Breast epithelium (tissue), 4 donors: Measurements from ENCODE around the gene KCNQ5. TPM values are rescaled to one million over a fixed set of nuclear protein-coding genes. Genes with fewer than 3 reads are reported as not detected.

Source experiments
- DNase-seq, 2 donors: peaks; one replicate each; pipeline ENCODE4 v3.0.0-alpha.2; 2019; ENCODE audit warnings: low spot score in 2 of 2
- H3K27ac ChIP-seq, 2 donors: fragments of 200-600 bp; sonication (generic) in 1 of 2; one replicate each; pipeline ENCODE4 v1.5.1; 2016 to 2019; ENCODE audit warnings: mild to moderate bottlenecking in 1 of 2
- H3K27me3 ChIP-seq, 2 donors: fragments of 200-600 bp; sonication (generic) in 1 of 2; one replicate each; pipeline versions ENCODE4 v1.5.1 to v1.6.0; 2017 to 2019; ENCODE audit warnings: control low read depth in 1 of 2, mild to moderate bottlenecking in 1 of 2
- H3K36me3 ChIP-seq: fragments of 200-600 bp; one replicate; pipeline ENCODE4 v1.5.1; 2019
- H3K4me1 ChIP-seq, 2 donors: fragments of 200-600 bp; sonication (generic); one replicate each; pipeline ENCODE4 v1.5.1; 2016 to 2019; ENCODE audit warnings: control low read depth in 1 of 2
- H3K4me3 ChIP-seq, 3 donors: fragments of 200-600 bp; sonication (generic); 1 replicate in 2 of 3; 2 replicates in 1 of 3; pipeline ENCODE4 v1.5.1; 2016 to 2019; ENCODE audit warnings: mild to moderate bottlenecking in 3 of 3, moderate library complexity in 2 of 3
- H3K9me3 ChIP-seq, 2 donors: fragments of 200-600 bp; sonication (generic) in 1 of 2; one replicate each; pipeline ENCODE4 v1.5.1; 2016 to 2019; ENCODE audit warnings: control low read depth in 1 of 2
- POLR2A ChIP-seq: fragments of 450-650 bp; IDR thresholded peaks from one replicate; pipeline ENCODE4 v1.6.1; 2016; ENCODE audit warnings: antibody characterized with exemption, mild to moderate bottlenecking, moderate library complexity
- POLR2AphosphoS5 ChIP-seq, 3 donors: sonication (generic); formaldehyde crosslinking; IDR thresholded peaks; one replicate each; pipeline ENCODE4 v1.6.1; 2017; ENCODE audit warnings: antibody characterized with exemption in 3 of 3
- intact Hi-C: fragments of 100-400 bp; cut with DNase I; formaldehyde crosslinking; loops from one replicate; pipeline ENCODE4 v1.15.1; 2023; ENCODE audit warnings: low total_unique reads
- total RNA-seq, 3 donors: library from RNA; depleted of rRNA; stranded (reverse); fragments of >200 nt; gene quantifications; one replicate each; pipeline ENCODE4 v1.1.0, GENCODE V29; 2016
- TF ChIP-seq, protein P1 (sequence below), 3 donors: fragments of 450-650 bp; IDR thresholded peaks; one replicate each; pipeline ENCODE4 v1.5.1; 2016 to 2017; ENCODE audit warnings: antibody characterized with exemption in 3 of 3, mild to moderate bottlenecking in 3 of 3, moderate library complexity in 3 of 3

The KCNQ5 gene
- total RNA-seq, 3 donors from 2014 or later: 0.16 to 1.0 (median 0.33) TPM

DNA sequence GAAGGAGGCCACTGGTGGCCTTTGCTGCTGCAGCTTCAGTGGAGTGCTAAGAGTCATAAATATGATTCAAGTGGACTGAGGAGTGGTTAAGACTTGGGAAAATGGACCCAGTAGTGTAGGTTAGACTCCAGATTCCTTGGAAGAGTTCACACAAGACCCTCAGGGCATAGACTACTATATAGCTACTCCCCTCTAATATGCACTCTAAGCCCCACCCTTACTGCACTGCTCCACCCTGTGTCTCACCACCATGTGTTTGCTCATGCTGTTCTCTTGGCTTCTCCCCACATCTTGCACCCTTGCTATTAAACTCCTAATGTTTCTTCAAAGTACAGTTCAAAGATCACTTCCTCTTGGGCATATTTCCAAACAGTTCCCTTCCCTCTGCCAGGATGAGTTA lies 5.7 kb downstream of the KCNQ5 start:
- H3K4me3 ChIP-seq: no peak overlapping the region
- TF ChIP-seq, protein P1, sequence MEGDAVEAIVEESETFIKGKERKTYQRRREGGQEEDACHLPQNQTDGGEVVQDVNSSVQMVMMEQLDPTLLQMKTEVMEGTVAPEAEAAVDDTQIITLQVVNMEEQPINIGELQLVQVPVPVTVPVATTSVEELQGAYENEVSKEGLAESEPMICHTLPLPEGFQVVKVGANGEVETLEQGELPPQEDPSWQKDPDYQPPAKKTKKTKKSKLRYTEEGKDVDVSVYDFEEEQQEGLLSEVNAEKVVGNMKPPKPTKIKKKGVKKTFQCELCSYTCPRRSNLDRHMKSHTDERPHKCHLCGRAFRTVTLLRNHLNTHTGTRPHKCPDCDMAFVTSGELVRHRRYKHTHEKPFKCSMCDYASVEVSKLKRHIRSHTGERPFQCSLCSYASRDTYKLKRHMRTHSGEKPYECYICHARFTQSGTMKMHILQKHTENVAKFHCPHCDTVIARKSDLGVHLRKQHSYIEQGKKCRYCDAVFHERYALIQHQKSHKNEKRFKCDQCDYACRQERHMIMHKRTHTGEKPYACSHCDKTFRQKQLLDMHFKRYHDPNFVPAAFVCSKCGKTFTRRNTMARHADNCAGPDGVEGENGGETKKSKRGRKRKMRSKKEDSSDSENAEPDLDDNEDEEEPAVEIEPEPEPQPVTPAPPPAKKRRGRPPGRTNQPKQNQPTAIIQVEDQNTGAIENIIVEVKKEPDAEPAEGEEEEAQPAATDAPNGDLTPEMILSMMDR (IDR thresholded peaks at IDR 0.05): no peak
- DNase-seq: no peak
- peaks cover 0 to 12% of the 10 kb centered on the region in 2 donors for H3K27me3 ChIP-seq
- H3K9me3 ChIP-seq: no peaks in the 10 kb centered on the region
- no peaks in the 10 kb centered on the region for H3K36me3 ChIP-seq
- peaks cover 0 to 4% of the 10 kb centered on the region in 2 donors for H3K4me1 ChIP-seq
- no peak overlapping the region for H3K27ac ChIP-seq
- intact Hi-C loops: no loop called here

DNA sequence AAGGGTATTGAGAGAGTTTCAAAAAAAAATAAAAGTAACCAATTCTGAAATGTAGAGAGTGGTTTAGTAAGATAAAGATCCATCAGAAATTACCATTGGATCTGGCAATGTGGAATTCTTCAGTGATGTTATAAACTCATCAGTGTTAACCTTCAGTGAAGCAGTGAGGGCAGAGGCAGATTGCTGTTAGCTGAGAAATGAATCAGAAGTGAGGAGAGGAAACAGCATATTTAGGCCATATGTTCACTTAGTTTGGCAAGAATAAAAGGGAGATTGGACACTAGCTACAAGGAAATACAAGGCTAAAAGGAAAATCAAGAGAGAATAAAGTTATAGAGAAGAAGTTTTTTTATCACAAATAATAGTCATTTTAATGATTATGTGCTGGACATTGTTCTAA lies 9.6 kb downstream of the KCNQ5 start:
- Histone ChIP-seq H3K27ac (no peak overlapping the region), H3K27me3 (no peaks in the 10 kb centered on the region), H3K9me3 (no peaks in the 10 kb centered on the region), H3K4me3 (no peak overlapping the region), H3K4me1 (no peaks in the 10 kb centered on the region), H3K36me3 (no peaks in the 10 kb centered on the region)
- DNase-seq: no peak
- intact Hi-C loops: no loop called here
- TF ChIP-seq POLR2A (no peak), POLR2AphosphoS5 (IDR thresholded peaks at IDR 0.05) (no peak)
- TF ChIP-seq, protein P1 (IDR thresholded peaks at IDR 0.05): no peak

DNA sequence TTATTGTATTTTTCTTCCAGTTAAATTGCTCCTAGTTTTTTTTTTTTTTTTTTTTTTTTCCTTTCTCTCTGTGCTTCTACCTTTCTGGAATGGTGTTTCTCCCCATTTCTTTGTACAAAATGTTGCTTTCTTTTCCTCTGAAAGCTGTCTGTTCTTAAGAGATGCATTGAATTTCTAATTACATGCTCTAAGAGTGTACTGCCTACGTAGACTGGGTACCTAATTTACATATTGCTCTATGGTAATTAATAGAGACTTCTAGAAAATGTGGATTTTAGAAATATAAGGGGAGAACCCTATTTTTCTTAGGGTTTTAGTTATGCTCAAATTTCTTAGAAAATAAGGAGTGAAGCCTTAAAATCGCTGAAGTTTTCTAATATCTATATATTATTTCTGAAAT lies 13.8 kb downstream of the KCNQ5 start:
- TF ChIP-seq POLR2AphosphoS5 (IDR thresholded peaks at IDR 0.05) (no peak), POLR2A (no peak)
- TF ChIP-seq, protein P1 (IDR thresholded peaks at IDR 0.05): no peak
- H3K4me1 ChIP-seq: no peaks in the 10 kb centered on the region
- H3K9me3 ChIP-seq: no peaks in the 10 kb centered on the region
- H3K27me3 ChIP-seq: no peaks in the 10 kb centered on the region
- no peak overlapping the region for H3K27ac ChIP-seq
- intact Hi-C loops: no loop called here
- H3K36me3 ChIP-seq: no peaks in the 10 kb centered on the region
- no peak overlapping the region for H3K4me3 ChIP-seq
- no peak for DNase-seq

DNA sequence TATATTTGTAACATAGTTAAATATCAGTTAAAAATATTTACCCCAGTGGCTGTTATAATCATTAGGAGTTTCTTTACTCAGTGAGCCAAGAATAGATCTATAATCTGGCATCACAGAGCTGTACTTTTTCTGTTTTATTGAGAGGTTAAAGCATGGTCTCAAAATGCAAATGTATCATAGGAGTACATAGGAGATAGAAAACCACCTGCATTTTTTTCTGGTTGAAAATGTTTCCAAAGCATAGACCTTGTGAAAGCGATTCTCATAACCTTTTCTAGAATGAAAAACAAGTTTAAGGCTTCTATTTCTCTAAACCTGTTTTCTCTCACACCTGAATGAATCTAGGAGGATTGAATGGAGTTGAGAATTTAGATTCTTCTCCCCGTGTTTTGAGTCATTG lies 14.4 kb downstream of the KCNQ5 start:
- no peaks in the 10 kb centered on the region for H3K27me3 ChIP-seq
- H3K36me3 ChIP-seq: no peaks in the 10 kb centered on the region
- no peak overlapping the region for H3K4me3 ChIP-seq
- H3K4me1 ChIP-seq: no peaks in the 10 kb centered on the region
- intact Hi-C loops: no loop called here
- DNase-seq: no peak
- H3K9me3 ChIP-seq: no peaks in the 10 kb centered on the region
- no peak overlapping the region for H3K27ac ChIP-seq
- TF ChIP-seq POLR2AphosphoS5 (IDR thresholded peaks at IDR 0.05) (no peak), POLR2A (no peak)
- TF ChIP-seq, protein P1 (IDR thresholded peaks at IDR 0.05): no peak

DNA sequence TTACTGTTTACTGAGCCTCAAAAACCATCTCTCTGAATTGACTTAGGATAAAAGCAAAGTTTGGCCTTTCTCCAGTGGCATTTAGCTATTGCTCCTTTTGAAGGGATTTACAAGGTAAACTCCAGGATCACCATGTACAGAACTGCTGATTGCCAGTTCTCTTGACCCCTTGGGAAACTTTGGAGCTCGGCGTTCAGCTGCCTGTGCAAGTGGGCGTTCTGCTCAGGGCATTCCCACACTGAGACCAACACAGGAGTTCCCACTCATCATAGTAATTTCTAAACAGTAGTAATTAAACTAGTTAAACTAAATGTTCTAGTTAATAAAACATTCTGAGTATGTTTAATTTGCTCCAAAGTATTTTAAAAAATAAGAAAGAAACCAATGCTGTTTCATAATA lies 14.9 kb downstream of the KCNQ5 start:
- Histone ChIP-seq H3K4me3 (no peak overlapping the region), H3K4me1 (no peaks in the 10 kb centered on the region), H3K36me3 (no peaks in the 10 kb centered on the region), H3K9me3 (no peaks in the 10 kb centered on the region), H3K27me3 (no peaks in the 10 kb centered on the region), H3K27ac (no peak overlapping the region)
- TF ChIP-seq POLR2A: no peak
- TF ChIP-seq POLR2AphosphoS5 (IDR thresholded peaks at IDR 0.05): no peak
- TF ChIP-seq, protein P1 (IDR thresholded peaks at IDR 0.05): no peak
- intact Hi-C loops: no loop called here
- DNase-seq: no peak
